KMS-11 (cell line): ENCODE data around the gene CYP11A1.

Source experiments
- H2AFZ ChIP-seq: fragments of 200-600 bp; sonication (generic); 2 replicates; pipeline ENCODE4 v1.6.1; 2016; ENCODE audit warnings: antibody characterized with exemption, mixed run types, low read depth
- H3K27ac ChIP-seq: fragments of 200-600 bp; sonication (generic); 2 replicates; pipeline ENCODE4 v1.6.1; 2016; ENCODE audit warnings: mild to moderate bottlenecking, mixed run types
- H3K27me3 ChIP-seq: fragments of 200-600 bp; sonication (generic); 2 replicates; pipeline ENCODE4 v1.6.1; 2017; ENCODE audit warnings: mild to moderate bottlenecking, low read depth, mixed run types, moderate library complexity; ENCODE audit not compliant: insufficient read depth
- H3K36me3 ChIP-seq: fragments of 200-600 bp; sonication (generic); 2 replicates; pipeline ENCODE4 v1.6.1; 2017; ENCODE audit warnings: mild to moderate bottlenecking, mixed run types; ENCODE audit not compliant: insufficient read depth
- H3K4me1 ChIP-seq: fragments of 200-600 bp; sonication (generic); 2 replicates; pipeline ENCODE4 v1.6.1; 2016; ENCODE audit warnings: mild to moderate bottlenecking, low read depth, mixed run types; ENCODE audit not compliant: poor library complexity, severe bottlenecking
- H3K4me2 ChIP-seq: fragments of 200-600 bp; sonication (generic); 2 replicates; pipeline ENCODE4 v1.7.0; 2016; ENCODE audit warnings: mild to moderate bottlenecking, mixed run types
- H3K4me3 ChIP-seq: fragments of 200-600 bp; sonication (generic); IDR thresholded peaks from 2 replicates; pipeline ENCODE4 v1.6.1; 2017; ENCODE audit warnings: low read depth, low read length, mixed read lengths; ENCODE audit not compliant: insufficient read depth
- H3K79me2 ChIP-seq: fragments of 200-600 bp; sonication (generic); 2 replicates; pipeline ENCODE4 v1.6.1; 2016; ENCODE audit warnings: low read depth, mixed run types; ENCODE audit not compliant: insufficient read depth
- H3K9ac ChIP-seq: fragments of 200-600 bp; sonication (generic); 2 replicates; pipeline ENCODE4 v1.6.1; 2016; ENCODE audit warnings: mild to moderate bottlenecking, mixed run types
- H4K20me1 ChIP-seq: fragments of 200-600 bp; sonication (generic); 2 replicates; pipeline ENCODE4 v1.6.1; 2016; ENCODE audit warnings: mild to moderate bottlenecking, mixed run types; ENCODE audit not compliant: insufficient read depth
- CTCF ChIP-seq: fragments of 200-600 bp; sonication (generic); conservative IDR thresholded peaks from 2 replicates; pipeline ENCODE4 v1.6.1; 2017; ENCODE audit warnings: low read depth, mild to moderate bottlenecking, antibody characterized with exemption, low read length, moderate library complexity, mixed read lengths

The CYP11A1 gene

GRCh38 chr15:74414081-74414580, 46.7 kb upstream of the CYP11A1 start:
- H3K27ac ChIP-seq: no peak overlapping the region
- H3K36me3 ChIP-seq: no peaks in the 10 kb centered on the region
- no peaks in the 10 kb centered on the region for H3K27me3 ChIP-seq
- TF ChIP-seq CTCF: no peak
- no peak overlapping the region for H2AFZ ChIP-seq
- H4K20me1 ChIP-seq: no peaks in the 10 kb centered on the region
- H3K4me1 ChIP-seq: peaks cover 25% of the 10 kb centered on the region
- no peak overlapping the region for H3K4me2 ChIP-seq
- H3K79me2 ChIP-seq: no peaks in the 10 kb centered on the region
- no peak overlapping the region for H3K4me3 ChIP-seq
- H3K9ac ChIP-seq: no peak overlapping the region

DNA sequence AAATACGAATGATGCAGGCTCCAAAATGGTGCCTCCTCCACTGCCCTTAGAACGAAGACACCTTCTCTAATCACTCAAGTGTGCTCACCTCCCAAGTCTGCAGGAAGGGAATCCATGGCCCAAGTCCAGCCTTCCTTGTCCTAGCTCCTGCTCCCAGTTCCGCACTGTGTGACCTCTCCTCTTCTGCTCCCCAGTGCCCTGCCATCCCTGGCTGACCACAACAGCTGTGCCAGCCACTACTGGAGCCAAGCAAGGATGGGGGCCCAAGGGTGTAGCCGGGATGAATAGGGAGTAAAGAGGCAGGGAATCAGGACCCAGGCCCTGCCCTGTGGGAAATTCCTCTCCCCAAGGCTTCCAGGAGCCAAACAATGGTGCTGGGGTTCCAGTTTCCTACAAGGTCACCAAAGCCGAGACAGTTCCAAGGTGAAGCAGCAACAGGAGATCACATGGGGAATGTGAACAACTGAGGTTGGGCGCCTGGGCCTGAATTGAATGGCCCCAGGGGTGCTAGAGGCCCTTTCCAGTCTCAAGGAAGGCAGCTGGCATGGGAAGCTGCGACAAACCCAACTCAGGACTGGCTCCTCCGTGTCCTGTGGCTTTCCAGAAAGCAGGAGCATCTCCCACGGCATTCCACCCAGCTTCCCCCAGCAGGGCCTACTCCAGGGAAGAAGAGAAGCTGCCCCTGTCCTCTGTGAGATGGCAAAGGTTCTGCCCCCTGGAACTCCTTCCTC, 46.1 kb upstream of the CYP11A1 start:
- no peak overlapping the region for H3K27ac ChIP-seq
- no peak overlapping the region for H2AFZ ChIP-seq
- H4K20me1 ChIP-seq: no peaks in the 10 kb centered on the region
- no peaks in the 10 kb centered on the region for H3K79me2 ChIP-seq
- no peak overlapping the region for H3K4me2 ChIP-seq
- peaks cover 25% of the 10 kb centered on the region for H3K4me1 ChIP-seq
- no peak overlapping the region for H3K4me3 ChIP-seq
- H3K9ac ChIP-seq: no peak overlapping the region
- H3K36me3 ChIP-seq: no peaks in the 10 kb centered on the region
- TF ChIP-seq CTCF: no peak
- no peaks in the 10 kb centered on the region for H3K27me3 ChIP-seq

GRCh38 chr15:74412159-74412558, 44.7 kb upstream of the CYP11A1 start:
- Histone ChIP-seq H3K4me1 (peaks cover 25% of the 10 kb centered on the region), H4K20me1 (no peaks in the 10 kb centered on the region), H3K4me2 (no peak overlapping the region), H3K79me2 (no peaks in the 10 kb centered on the region), H3K27ac (no peak overlapping the region), H2AFZ (no peak overlapping the region), H3K27me3 (no peaks in the 10 kb centered on the region), H3K4me3 (no peak overlapping the region), H3K36me3 (no peaks in the 10 kb centered on the region), H3K9ac (no peak overlapping the region)
- no peak for TF ChIP-seq CTCF

- Histone ChIP-seq H3K79me2 (no peaks in the 10 kb centered on the region), H4K20me1 (no peaks in the 10 kb centered on the region), H2AFZ (no peak overlapping the region), H3K27ac (no peak overlapping the region), H3K27me3 (no peaks in the 10 kb centered on the region), H3K9ac (no peak overlapping the region), H3K36me3 (no peaks in the 10 kb centered on the region), H3K4me2 (no peak overlapping the region), H3K4me3 (no peak overlapping the region), H3K4me1 (peaks cover 25% of the 10 kb centered on the region)
- no peak for TF ChIP-seq CTCF
These were observed 44.2 kb upstream of the CYP11A1 start for GRCh38 chr15:74411686-74412085.
